Lung (tissue), 12 donors: ENCODE results near the gene XRCC4. TPM values are rescaled to one million over a fixed set of nuclear protein-coding genes. Genes with fewer than 3 reads are reported as not detected.

Source experiments
- ATAC-seq: fragments of 200-7000 bp; cut with Tn5 transposase; one replicate; pipeline ENCODE4 v1.9.1; 2020; ENCODE audit warnings: moderate number of reproducible peaks; ENCODE audit not compliant: insufficient read depth, low FRiP score
- DNase-seq, 3 donors: peaks; one replicate each; pipeline ENCODE4 v3.0.0-alpha.2; 2013 to 2017
- H3K27ac ChIP-seq, 2 donors: one replicate each; pipeline ENCODE4 v1.5.1; 2013; ENCODE audit warnings: mild to moderate bottlenecking in 2 of 2, moderate library complexity in 2 of 2, control low read depth in 1 of 2, inconsistent platforms in 1 of 2, low read depth in 1 of 2, low read length in 1 of 2
- H3K27me3 ChIP-seq, 3 donors: one replicate each; pipeline ENCODE4 v1.5.1; 2013; ENCODE audit warnings: low read length in 2 of 3; ENCODE audit not compliant: control insufficient read depth in 3 of 3, insufficient read depth in 3 of 3
- H3K36me3 ChIP-seq, 4 donors: one replicate each; pipeline ENCODE4 v1.5.1; 2013; ENCODE audit warnings: low read length in 4 of 4, mild to moderate bottlenecking in 1 of 4, moderate library complexity in 1 of 4; ENCODE audit not compliant: control insufficient read depth in 4 of 4, insufficient read depth in 4 of 4
- H3K4me1 ChIP-seq, 5 donors: one replicate each; pipeline ENCODE4 v1.5.1; 2013; ENCODE audit warnings: low read length in 5 of 5, mild to moderate bottlenecking in 2 of 5, moderate library complexity in 1 of 5; ENCODE audit not compliant: control insufficient read depth in 5 of 5, insufficient read depth in 5 of 5
- H3K4me3 ChIP-seq: one replicate; pipeline ENCODE4 v1.5.1; 2013; ENCODE audit warnings: mild to moderate bottlenecking, control low read depth, moderate library complexity
- H3K9ac ChIP-seq, 2 donors: one replicate each; pipeline ENCODE4 v1.5.1; 2013; ENCODE audit warnings: low read length in 2 of 2, control low read depth in 1 of 2; ENCODE audit not compliant: insufficient read depth in 1 of 2
- H3K9me3 ChIP-seq, 4 donors: one replicate each; pipeline ENCODE4 v1.5.1; 2013; ENCODE audit warnings: low read length in 3 of 4, mild to moderate bottlenecking in 1 of 4, moderate library complexity in 1 of 4; ENCODE audit not compliant: control insufficient read depth in 4 of 4, insufficient read depth in 3 of 4
- WGBS, 2 donors: extraction: QIAGEN DNeasy Blood & Tissue Kit; methylation state at CpG; one replicate each; pipeline ENCODE4 v1.1.7; 2013; 5-methylcytosine and 5-hydroxymethylcytosine counted together
- polyA plus RNA-seq, 2 donors: library from polyadenylated mRNA; stranded (reverse); fragments of 200-250 nt; gene quantifications; one replicate each; pipeline ENCODE4 v1.2.1, GENCODE V29; 2013
- total RNA-seq, 2 donors: library from RNA; depleted of rRNA in 1 of 2; stranded (reverse); fragments of >200 nt in 1 of 2; gene quantifications; one replicate each; pipeline ENCODE4 v1.2.1, GENCODE V29; 2014 to 2021
- TF ChIP-seq, protein P1 (sequence below): IDR thresholded peaks from 2 replicates; pipeline ENCODE4 v1.5.1; 2012; ENCODE audit warnings: mild to moderate bottlenecking; ENCODE audit errors: control extremely low read depth, extremely low read depth
- donor health status: control.
- donor health status: control.
- donor health status: Bipolar disorder and iron deficiency.
- donor health status: healthy.
- donor health status: DM: yes; HTN: yes; CAD: no.

The XRCC4 gene
- total and polyA plus RNA-seq, 4 donors: 3.8 to 10.7 (median 8.4) TPM

- ATAC-seq (no peak), DNase-seq (peak in 1 of 3 donors; percentile 34)
- no peak overlapping the region for H3K9ac ChIP-seq
Measured at GRCh38 chr5:83102364-83102980, 25.1 kb downstream of the XRCC4 start.

DNA sequence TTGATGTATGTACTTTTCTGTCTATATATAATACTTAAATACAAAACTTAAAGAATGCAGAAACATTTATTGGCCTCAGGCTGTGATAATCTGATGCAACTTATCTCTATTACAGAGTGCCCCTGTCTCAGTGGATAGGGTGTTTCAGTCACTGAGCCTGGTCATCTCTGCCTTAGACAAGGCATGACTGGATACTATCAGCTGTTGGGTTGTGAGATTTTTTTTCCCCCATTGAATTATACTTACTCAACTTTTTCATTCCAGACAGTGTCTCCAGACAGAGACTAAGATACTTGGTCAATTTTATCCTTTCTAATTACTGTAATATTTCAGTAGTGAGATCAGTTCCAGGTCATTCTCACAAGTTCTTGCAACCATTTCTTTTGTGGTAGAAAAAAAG is 26.7 kb downstream of the XRCC4 start:
- no peaks in the 10 kb centered on the region for H3K9me3 ChIP-seq
- H3K36me3 ChIP-seq: no peaks in the 10 kb centered on the region
- no peak overlapping the region for H3K4me3 ChIP-seq
- H3K9ac ChIP-seq: no peak overlapping the region
- peaks cover 0 to 7% (median 2%) of the 10 kb centered on the region in 5 donors for H3K4me1 ChIP-seq
- H3K27me3 ChIP-seq: no peaks in the 10 kb centered on the region
- no peak for DNase-seq
- ATAC-seq: no peak
- no peak overlapping the region for H3K27ac ChIP-seq
- TF ChIP-seq, protein P1, sequence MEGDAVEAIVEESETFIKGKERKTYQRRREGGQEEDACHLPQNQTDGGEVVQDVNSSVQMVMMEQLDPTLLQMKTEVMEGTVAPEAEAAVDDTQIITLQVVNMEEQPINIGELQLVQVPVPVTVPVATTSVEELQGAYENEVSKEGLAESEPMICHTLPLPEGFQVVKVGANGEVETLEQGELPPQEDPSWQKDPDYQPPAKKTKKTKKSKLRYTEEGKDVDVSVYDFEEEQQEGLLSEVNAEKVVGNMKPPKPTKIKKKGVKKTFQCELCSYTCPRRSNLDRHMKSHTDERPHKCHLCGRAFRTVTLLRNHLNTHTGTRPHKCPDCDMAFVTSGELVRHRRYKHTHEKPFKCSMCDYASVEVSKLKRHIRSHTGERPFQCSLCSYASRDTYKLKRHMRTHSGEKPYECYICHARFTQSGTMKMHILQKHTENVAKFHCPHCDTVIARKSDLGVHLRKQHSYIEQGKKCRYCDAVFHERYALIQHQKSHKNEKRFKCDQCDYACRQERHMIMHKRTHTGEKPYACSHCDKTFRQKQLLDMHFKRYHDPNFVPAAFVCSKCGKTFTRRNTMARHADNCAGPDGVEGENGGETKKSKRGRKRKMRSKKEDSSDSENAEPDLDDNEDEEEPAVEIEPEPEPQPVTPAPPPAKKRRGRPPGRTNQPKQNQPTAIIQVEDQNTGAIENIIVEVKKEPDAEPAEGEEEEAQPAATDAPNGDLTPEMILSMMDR: no peak

More at GRCh38 chr5:83102364-83102980, 25.1 kb downstream of the XRCC4 start:
- no peak overlapping the region for H3K4me3 ChIP-seq
- H3K36me3 ChIP-seq: no peaks in the 10 kb centered on the region
- no peaks in the 10 kb centered on the region for H3K27me3 ChIP-seq
- H3K27ac ChIP-seq: no peak overlapping the region
- TF ChIP-seq, protein P1: no peak
- H3K4me1 ChIP-seq: peaks cover 0 to 12% (median 7%) of the 10 kb centered on the region in 5 donors
- no peaks in the 10 kb centered on the region for H3K9me3 ChIP-seq

DNA sequence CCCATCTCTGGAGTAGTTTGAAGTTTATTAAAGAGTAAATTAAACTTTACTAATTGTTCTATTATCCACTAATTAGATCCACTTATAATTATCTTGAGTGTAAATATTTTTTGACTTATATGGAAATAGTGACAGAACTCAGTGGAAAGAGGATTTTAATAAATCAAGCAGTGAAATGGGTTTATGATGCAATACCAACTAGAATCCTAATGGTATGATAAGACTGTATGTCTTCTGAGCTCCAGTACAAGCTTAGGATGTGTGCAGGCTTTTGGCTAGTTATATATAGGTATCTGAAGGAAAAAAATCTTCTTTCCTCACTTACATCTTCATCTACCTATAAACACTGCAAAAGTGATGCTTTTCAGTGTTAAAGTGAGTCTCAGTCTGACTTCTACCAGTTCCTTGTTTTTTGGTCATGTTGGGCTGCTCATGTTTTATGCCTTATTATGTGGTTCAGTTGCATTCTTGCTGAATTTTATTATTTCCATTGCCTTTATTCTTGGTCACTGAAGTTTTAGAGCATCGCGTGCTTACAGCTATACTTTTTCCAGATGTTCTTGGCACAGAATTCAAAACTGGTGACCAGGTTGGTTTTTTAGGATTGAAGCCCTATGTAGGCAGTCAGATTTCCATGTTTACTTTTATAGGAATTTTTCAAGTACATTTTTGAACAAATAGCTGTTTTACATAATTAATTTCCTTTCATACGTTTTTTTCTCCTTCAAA is 30.5 kb downstream of the XRCC4 start:
- ATAC-seq (no peak), DNase-seq (no peak)
- no peaks in the 10 kb centered on the region for H3K27me3 ChIP-seq
- no peak overlapping the region for H3K27ac ChIP-seq
- H3K9ac ChIP-seq: no peak overlapping the region
- no peak overlapping the region for H3K4me3 ChIP-seq
- WGBS, 2 donors: 97% methylated on average over 3 of the region's 3 CpGs
- H3K4me1 ChIP-seq: no peaks in the 10 kb centered on the region
- TF ChIP-seq, protein P1: no peak
- no peaks in the 10 kb centered on the region for H3K9me3 ChIP-seq
- H3K36me3 ChIP-seq: no peaks in the 10 kb centered on the region
